GM21717 (cell line): ENCODE results near the gene SULT2A1.
"Not testable (repeated sequence)": the region's sequence is repeated elsewhere in the genome, so short reads cannot be mapped to it uniquely, and the experiment has no call there.

ENCODE experiments used
- ATAC-seq: cut with Tn5 transposase; IDR thresholded peaks from one replicate; pipeline ENCODE4 v1.9.1; 2021; ENCODE audit warnings: mild to moderate bottlenecking, moderate library complexity; ENCODE audit not compliant: unreplicated experiment

SULT2A1 gene

DNA sequence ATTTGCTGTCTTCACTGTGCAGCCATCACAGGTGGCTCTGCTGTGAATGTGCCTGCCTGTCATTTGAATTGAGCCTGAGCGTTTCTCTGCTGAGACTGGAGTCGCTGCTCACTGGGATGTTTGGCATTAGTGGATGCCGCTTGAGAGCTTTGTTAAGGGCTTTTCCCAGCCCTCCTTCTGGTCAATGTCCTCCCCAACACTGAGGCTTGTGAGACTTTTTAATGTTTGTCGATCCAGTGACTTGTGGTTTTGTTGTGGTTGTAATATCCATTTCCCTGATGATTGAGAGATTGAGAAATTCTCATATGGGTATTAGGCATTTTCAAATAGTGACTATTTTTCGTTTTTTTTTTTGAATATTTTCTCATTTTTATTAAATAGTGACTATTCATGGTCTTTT is 24.5 kb downstream of the SULT2A1 start:
- ATAC-seq: no peak

DNA sequence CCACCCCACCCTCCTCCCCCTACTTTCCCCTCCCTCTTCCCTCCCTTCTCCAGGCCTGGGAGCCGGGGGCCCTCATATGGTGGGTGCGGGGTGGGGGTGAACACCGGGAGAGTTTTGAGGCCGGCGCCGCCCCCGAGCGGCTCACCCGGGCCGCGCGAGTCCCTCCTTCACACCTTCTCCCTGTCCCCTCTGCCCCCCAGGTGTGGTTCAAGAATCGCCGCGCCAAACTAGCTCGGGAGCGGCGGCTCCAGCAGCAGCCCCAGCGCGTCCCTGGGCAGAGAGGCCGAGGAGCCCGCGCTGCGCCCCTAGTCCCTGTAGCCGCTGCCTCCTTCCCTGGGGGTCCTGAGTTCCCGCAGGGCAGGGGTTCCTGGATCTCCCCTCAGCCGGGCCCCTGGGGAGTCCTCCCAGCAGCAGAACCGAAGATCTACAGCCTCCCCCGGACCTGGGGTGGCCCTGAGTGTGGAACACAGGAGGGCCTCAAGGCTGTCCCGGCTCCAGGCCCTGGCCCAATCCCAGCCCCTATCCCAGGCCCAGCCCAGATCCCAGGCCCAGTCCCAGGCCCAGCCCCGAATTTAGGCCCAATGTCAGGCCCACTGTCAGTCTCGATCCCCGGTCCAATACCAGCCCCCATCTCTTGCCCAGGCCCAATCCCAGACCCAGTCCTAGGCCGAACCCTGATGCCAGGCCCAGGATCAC is 25.4 kb downstream of the SULT2A1 start:
- ATAC-seq: no peak

DNA sequence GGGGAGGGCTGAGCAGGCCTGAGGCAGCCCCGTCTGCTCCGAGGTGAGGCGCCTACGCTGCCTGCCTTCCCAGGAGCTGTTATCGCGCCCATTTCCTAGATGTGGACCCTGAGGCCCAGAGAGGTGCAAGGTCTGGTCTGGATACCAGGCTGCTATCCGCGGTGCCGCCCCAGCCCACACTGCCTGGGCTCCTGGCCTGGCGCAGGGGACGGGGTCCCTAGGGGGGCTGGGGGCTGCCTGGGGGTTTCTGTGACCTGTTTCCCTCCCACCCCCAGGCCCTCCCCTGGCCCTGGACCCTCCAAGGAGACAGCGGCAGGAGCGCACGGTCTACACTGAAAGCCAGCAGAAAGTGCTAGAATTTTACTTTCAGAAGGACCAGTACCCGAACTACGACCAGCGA is 26.3 kb downstream of the SULT2A1 start:
- ATAC-seq: not testable (repeated sequence)

DNA sequence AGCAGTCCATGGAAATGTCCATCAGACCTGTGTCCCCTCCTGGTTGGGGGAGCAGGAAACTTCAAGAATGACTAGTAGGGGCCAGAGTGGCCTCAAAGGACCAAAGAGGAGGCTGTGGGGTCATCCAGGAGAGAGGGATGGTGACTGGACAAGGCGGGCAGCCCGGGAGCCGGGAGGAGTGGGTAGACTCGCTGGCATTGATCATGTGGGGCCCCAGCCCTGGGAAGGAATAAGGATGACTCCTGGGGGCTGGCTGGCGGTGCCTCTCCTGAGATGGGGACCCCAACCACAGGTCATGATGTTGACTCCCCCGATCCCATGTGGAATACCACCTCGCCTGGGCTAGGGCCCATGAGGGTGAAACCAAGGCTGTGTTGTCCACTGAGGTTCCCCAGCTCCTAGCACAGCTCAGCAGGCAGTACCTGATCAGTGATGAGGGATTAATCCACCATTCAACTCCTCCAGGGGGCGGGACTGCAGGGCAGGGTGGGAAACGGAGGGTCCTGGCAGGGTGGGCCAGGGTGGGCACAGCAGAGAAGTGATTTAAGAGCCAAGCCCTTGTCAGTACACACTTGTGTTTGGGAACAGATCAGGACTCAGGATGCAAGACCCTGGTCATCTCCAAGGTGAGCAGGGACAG is 27.3 kb downstream of the SULT2A1 start, which contains the start of gene TPRX2:
Gene TPRX2, plus strand, starts transcription at position 590 of the 640 bp plus-strand sequence. Its CDS starts 12 bp downstream, at position 602.
- ATAC-seq: not testable (repeated sequence)

DNA sequence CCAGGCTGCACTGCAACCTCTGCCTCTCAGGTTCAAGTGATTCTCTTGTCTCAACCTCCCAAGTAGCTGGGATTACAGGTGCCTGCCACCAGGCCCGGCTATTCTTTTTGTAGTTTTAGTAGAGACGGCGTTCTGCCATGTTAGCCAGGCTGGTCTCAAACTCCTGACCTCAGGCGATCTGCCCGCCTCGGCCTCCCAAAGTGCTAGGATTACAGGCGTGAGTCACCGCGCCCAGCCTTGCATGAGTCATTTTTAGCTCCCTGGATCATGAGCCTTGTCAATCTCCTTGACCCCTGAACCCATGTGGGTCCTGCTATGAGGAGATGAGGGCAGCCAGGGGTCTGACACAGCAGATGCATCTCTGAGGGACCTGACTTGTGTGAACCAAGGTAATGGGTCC is 27.9 kb downstream of the SULT2A1 start:
- not testable (repeated sequence) for ATAC-seq

DNA sequence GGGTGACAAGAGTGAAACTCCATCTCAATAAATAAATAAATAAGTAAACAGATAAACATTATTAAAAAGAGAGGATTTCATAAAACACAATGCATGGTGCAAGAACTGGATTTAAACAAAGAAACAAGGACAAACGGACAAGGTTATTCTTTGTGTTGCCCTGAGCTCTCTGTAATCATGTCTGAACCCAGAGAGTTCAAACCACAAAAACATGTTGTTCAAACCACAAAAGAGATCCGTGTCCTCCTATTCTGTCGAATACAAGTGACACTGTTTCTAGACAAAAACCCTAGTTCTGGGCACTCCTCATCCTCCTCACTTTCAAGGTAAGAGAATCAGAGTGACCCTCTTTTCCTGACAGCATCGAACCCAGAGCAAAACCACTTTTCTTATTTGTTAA is 31.7 kb downstream of the SULT2A1 start:
- ATAC-seq: no peak

DNA sequence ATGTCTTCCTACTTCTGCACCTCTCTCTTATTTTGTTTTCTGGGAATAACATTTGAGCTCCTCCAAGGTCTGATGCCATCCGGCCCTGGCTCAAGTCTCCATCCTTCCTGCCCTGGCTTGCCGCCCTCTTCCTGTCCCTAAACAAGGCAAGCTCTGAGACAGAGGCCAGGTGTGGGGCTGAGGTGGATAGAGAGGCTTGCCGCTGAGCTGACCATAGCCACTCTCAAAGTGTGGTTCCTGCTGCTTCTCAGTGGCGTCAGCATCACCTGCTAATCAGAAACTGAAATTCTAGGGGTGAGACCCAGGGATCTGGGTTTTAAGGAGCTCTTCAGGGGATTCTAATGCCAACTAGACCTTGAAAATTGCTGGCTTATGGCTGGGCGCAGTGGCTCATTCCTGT is 33.1 kb downstream of the SULT2A1 start:
- no peak for ATAC-seq

DNA sequence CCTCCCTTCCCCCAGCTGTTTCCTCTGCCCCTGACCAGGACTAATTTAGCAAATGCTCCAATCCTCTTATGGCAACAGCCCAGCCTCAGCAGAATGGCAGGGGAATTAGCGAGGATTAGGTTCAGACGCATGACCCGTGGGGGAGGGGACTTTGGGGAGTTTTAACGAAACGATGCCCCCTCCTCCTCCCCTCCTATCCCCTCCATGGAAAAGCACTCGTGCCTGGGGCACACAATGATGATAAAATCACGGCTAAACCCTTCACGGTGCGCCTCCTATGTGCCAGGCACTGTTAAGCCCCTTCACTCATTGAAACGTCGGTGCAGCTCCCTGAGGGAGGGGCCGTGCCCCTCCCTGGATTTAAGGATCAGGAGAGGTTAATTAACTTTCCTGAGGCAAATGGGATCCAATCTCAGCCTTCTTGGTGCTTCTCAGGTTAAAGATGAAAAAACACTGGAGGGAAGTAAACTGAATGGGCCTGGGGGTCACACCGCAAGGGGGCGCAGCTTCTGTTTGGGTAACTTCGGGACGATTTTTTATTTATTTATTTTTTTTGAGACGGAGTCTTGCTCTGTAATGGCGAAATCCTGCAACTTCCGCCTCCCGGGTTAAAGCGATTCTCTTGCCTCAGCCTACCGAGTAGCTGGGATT is 37.2 kb downstream of the SULT2A1 start:
- no peak for ATAC-seq

DNA sequence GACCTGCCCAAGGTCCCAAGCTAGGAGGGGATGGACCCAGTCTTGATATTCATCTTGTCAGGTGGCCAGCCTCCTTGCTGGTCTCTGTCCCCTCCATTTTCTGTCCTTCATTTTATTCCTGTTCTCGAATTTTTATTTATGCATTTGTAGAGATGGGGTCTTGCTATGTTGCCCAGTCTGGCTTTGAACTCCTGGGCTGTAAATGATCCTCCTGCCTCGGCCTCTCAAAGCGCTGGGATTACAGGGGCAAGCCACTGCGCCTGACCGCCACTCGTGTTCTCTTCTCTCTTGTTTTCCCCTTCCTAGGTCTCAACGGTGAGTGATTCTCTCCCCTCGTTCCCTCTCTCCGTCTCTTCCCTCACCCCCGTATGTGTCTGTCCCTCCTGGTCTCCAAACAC is 37.7 kb downstream of the SULT2A1 start:
- no peak for ATAC-seq

DNA sequence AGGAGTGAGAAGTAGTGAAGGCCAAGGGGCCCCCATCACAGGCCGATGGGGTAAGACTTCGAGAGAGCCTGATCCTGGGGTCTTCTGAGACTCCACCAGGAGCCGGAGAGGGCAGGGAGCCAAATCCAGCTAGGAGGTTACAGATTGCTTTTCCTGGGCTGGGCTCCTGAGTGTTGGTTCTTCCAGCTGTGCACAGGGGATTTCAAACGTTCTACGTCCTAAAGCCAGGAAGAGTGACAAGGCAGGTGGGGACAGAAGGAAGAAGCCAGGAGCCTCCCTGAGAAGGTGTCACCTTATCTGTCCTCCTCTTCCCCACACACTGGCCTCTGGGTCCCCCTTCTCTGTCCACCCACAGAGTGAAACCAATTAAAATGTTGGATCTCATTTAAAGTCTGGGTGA is 43.2 kb downstream of the SULT2A1 start:
- ATAC-seq: no peak

DNA sequence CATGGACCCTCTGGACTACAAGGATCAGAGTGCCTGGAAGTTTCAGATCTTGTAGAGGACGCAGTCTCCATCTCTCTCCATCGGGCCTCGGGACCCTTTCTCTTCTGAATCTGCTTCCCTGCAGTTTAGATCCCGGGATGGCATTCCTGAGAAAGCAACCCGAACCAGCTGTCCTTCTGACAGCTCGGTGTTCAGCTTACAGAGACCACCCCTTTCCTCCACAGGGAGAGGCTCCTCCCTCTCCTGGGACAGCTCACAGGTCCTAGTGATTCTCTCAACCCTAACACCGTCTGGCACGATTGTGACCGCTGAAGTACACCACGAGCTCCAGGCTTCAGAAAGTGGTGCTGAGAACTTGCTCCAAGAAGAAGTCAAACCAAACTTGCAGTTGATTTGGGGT is 46.2 kb downstream of the SULT2A1 start:
- no peak for ATAC-seq

DNA sequence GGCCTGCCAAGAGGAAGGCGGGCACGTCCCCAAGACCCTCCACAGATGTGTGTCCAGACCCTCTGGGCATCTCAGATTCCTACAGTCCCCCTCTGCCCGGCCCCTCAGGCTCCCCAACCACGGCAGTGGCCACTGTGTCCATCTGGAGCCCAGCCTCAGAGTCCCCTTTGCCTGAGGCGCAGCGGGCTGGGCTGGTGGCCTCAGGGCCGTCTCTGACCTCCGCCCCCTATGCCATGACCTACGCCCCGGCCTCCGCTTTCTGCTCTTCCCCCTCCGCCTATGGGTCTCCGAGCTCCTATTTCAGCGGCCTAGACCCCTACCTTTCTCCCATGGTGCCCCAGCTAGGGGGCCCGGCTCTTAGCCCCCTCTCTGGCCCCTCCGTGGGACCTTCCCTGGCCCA is 46.7 kb downstream of the SULT2A1 start:
- ATAC-seq: no peak

DNA sequence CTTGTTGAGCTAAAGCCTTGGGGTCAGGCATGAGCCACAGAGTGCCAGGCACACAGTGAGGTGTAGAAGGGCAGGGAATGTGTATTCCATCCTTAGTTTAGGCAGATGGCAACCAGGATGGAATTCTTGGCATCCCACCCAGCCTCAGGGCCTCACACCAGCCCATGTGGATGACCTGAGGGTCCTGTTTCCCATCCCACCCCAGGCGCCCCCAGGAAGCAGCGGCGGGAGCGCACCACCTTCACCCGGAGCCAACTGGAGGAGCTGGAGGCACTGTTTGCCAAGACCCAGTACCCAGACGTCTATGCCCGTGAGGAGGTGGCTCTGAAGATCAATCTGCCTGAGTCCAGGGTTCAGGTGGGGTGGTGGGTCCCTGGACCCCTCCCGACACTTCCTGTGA is 50.1 kb downstream of the SULT2A1 start:
- no peak for ATAC-seq

DNA sequence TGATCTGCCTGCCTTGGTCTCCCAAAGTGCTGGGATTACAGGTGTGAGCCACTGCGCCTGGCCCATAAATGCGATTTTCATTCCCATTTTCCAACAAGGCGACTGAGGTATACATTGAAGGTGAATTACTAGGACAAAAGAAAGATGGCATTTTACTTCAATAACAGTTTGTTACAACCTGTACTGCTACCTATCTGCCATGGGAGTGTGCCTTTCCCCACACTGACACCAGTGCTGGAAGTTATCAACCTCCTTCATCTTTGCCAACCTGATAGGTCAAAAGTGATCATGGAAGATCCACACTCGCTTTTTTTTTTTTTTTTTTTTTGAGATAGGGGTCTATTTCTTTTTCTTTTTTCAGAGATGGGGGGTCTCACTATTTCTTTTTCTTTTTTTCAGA is 53.4 kb downstream of the SULT2A1 start:
- ATAC-seq: no peak

DNA sequence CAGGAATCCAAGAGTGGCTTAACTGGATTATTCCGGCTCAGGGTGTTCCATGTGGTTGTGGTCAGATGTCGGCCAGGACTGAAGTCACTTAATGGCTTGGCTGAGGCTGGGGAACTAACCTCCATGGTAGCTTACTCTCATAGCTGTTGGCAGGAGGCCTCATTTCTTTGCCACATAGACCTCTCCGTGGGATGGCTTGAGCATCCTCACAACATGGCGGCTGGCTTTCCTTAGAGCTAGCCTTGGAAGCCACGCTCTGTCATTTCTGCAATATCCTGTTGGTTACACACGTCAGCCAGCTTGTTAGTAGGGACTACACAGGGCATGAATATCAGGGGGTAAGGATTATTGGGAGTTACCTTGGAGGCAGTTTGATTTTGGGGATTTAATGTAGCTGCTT is 59.3 kb downstream of the SULT2A1 start:
- ATAC-seq: no peak

DNA sequence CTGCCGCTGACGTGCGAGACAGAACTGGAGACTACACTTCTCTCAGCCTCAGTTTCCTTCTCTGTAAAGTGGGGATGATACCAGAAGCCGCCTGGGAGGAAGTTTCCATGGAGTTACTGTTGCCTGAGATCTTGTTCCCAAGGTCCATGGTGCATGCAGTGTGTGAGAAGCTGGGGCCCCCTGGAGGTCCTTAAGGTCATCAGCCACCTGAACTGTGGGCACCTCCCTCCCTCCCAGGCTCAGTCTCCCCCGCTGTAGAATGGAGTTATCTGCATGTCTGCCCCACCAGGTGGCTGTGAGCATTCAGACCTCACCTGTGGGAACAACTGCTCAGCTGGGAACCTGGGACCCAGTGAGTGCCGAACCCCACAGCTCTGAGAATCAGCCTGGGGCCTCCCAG is 61.7 kb downstream of the SULT2A1 start:
- no peak for ATAC-seq

DNA sequence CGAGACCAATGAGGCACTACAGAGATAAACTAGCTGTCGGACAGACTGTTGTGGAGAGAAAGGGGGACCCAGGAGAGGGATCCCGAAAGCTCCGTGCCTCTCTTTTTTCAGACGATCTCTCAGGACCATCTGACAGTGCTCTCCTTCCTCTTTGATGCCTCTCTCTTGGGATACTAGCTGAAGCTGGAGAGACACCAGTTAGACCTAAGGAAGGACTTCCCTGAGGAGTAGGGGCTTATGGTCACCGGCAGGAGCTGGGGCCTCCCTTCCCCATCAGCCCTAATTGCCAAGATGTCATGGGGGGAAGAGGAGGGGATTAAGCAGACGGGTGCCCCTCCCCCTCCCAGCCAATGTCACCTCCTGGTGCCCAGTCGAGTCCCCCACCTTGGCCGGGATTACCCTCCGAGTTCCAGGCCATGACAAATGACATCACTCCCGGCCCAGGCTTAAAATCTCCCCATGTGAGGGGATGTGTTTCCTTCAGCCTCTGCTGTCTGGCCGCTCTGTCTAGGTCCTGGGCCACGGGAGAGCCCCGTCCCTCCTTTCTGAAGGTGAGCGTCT is 64.6 kb downstream of the SULT2A1 start, which contains the start of gene CRX:
Gene CRX, plus strand, starts transcription at position 478 of the 561 bp plus-strand sequence. CDS start 12,507 bp downstream, outside the sequence.
- no peak for ATAC-seq
